Measurements from ENCODE around the gene NEURL2. TPM values are rescaled to one million over a fixed set of nuclear protein-coding genes. Genes with fewer than 3 reads are reported as not detected.

NEURL2 gene
- total RNA-seq, 1 donor from 2014 or later, result 4.0 TPM

DNA sequence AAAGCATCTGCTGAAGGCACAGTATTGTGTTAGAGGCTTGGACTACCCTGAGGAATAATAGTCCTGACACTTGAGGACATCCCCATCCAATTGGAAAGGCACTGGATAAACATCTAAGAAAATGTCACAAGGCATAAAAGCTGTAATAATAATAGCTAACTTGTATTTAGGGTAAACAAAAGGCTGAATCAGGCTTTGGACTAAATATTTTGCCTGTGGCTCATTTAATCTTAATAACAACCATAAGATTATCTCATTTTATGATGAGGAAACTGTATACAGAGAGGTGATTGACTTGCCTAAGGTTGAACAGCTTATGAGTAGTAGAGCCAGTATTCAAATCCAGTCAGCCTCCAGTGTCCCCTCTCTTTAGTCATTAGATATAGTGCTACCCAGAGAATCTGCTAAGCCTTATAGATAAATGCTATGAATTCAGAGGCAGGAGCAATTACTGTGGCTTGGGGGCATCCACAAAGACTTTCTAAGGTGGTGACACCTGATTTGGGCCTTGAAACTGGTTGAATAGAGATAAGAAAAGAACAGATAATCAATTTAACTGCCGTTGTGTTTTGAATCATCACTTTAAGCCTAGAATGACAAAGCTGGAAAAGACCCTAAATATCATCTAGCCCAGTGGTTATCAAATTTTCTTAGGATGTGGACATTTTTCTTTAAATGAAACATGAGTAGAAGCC lies 17.5 kb downstream of the NEURL2 start:
- TF ChIP-seq, protein P1, sequence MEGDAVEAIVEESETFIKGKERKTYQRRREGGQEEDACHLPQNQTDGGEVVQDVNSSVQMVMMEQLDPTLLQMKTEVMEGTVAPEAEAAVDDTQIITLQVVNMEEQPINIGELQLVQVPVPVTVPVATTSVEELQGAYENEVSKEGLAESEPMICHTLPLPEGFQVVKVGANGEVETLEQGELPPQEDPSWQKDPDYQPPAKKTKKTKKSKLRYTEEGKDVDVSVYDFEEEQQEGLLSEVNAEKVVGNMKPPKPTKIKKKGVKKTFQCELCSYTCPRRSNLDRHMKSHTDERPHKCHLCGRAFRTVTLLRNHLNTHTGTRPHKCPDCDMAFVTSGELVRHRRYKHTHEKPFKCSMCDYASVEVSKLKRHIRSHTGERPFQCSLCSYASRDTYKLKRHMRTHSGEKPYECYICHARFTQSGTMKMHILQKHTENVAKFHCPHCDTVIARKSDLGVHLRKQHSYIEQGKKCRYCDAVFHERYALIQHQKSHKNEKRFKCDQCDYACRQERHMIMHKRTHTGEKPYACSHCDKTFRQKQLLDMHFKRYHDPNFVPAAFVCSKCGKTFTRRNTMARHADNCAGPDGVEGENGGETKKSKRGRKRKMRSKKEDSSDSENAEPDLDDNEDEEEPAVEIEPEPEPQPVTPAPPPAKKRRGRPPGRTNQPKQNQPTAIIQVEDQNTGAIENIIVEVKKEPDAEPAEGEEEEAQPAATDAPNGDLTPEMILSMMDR (IDR thresholded peaks at IDR 0.05), result no peak
- Histone ChIP-seq H3K27ac (no peak overlapping the region), H3K27me3 (no peaks in the 10 kb centered on the region), H3K9me3 (no peaks in the 10 kb centered on the region), H3K36me3 (peaks cover 16 to 24% of the 10 kb centered on the region in 2 donors), H3K4me3 (no peak overlapping the region), H3K4me1 (no peaks in the 10 kb centered on the region)
- intact Hi-C loops (cut with DNase I), result no loop called here
- DNase-seq (ENCODE audit: low spot score in 2 of 2), result no peak

DNA sequence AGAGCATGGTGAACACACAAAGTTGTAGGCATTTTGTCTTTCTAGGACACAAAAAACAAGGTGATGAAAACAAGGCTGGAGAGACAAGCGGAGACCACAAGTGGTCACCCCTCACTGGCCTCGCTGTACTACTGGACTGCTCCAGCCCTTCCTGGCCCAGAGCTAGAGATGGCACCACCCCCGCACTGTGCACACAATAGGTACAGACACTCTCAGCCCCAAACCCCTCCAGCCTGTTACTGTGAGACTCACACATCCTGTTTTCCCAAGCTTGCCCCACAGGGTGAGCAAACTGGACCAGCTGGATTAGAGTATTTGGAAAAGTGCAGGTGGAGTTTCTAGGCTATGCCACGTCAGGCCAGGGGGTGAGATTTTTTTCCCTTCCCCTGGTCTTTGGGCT lies 18.4 kb downstream of the NEURL2 start:
- intact Hi-C loops (cut with DNase I), result no loop called here
- Histone ChIP-seq H3K27ac (no peak overlapping the region), H3K36me3 (peaks cover 10 to 15% of the 10 kb centered on the region in 2 donors), H3K9me3 (no peaks in the 10 kb centered on the region), H3K27me3 (no peaks in the 10 kb centered on the region), H3K4me1 (no peaks in the 10 kb centered on the region), H3K4me3 (no peak overlapping the region)
- TF ChIP-seq, protein P1 (IDR thresholded peaks at IDR 0.05), result no peak
- no peak for DNase-seq (ENCODE audit: low spot score in 2 of 2)

DNA sequence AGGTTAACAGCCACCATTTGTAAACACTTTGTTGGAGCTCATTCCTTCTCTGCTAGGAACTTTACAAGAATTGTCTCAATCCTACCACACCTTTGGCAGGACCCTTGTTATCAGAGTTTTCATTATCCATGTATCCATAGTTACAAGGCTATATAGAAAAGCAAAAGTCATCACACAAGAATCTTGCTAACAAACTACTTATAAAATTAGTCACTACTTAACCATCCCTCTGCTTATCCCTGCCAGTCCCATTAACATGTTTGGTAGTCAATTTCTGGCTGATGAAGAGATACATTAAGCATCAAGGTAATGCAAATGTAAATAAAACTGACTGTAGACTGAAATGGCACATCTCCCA lies 23.2 kb downstream of the NEURL2 start:
- intact Hi-C loops (cut with DNase I), result no loop called here
- H3K9me3 ChIP-seq, result no peaks in the 10 kb centered on the region
- peaks cover 0 to 3% of the 10 kb centered on the region in 2 donors for H3K36me3 ChIP-seq
- no peak overlapping the region for H3K4me3 ChIP-seq
- TF ChIP-seq, protein P1 (IDR thresholded peaks at IDR 0.05), result no peak
- H3K4me1 ChIP-seq, result no peaks in the 10 kb centered on the region
- no peak for DNase-seq (ENCODE audit: low spot score in 2 of 2)
- no peak overlapping the region for H3K27ac ChIP-seq
- no peaks in the 10 kb centered on the region for H3K27me3 ChIP-seq

DNA sequence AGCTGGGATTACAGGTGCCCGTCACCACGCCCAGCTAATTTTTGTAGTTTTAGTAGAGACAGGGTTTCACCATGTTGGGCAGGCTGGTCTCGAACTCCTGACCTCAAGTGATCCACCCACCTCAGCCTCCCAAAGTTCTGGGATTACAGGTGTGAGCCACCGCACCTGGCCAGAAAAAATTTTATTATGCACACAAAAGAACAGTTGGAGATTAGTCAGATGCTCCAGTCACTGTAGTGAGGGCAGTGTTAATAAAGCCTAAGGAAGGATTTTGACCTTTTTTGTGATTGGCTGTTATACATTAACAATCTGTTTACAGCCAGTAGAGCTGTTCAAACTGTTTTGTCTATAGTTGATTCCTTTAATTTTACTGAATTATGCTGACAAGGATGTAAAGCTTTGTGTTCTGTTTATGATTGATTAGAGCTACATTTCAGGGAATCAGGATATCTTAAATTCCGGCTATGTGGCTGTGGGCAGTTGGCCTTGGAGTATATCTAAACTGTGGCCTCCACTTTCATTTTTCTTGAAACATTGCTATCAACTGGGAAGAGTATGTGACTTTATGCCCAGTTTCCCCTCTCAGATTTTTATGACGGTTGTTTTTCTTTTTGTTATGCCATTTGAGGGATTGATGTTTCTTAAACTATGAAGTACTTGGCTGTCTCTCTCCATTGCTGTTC lies 23.7 kb downstream of the NEURL2 start:
- TF ChIP-seq, protein P1 (IDR thresholded peaks at IDR 0.05), result no peak
- Histone ChIP-seq H3K4me3 (no peak overlapping the region), H3K9me3 (no peaks in the 10 kb centered on the region), H3K4me1 (no peaks in the 10 kb centered on the region), H3K27me3 (no peaks in the 10 kb centered on the region), H3K27ac (no peak overlapping the region), H3K36me3 (no peaks in the 10 kb centered on the region)
- intact Hi-C loops (cut with DNase I), result no loop called here
- DNase-seq (ENCODE audit: low spot score in 2 of 2), result no peak

DNA sequence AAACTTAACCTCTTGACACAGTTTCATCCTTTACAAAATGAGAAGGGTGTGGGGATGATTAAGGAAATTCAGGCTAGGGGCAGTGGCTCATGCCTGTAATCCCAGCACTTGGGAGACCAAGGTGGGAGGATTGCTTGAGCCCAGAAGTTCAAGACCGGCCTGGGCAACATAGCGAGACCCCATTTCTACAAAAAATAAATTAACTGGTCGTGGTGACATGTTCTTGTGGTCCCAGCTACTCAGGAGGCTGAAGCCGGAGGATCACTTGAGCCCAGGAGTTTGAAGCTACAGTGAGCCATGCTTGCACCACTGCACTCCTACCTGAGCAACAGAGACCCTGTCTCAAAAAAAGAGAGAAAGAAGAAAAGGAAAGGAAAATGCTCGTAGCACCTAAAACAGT lies 24.6 kb downstream of the NEURL2 start:
- Histone ChIP-seq H3K9me3 (no peaks in the 10 kb centered on the region), H3K4me3 (no peak overlapping the region), H3K27me3 (no peaks in the 10 kb centered on the region), H3K4me1 (no peaks in the 10 kb centered on the region), H3K27ac (no peak overlapping the region), H3K36me3 (no peaks in the 10 kb centered on the region)
- TF ChIP-seq, protein P1 (IDR thresholded peaks at IDR 0.05), result no peak
- intact Hi-C loops (cut with DNase I), result no loop called here
- DNase-seq (ENCODE audit: low spot score in 2 of 2), result no peak
